Panc1 (cell line): ENCODE results near the gene PAQR4. TPM values are rescaled to one million over a fixed set of nuclear protein-coding genes. Genes with fewer than 3 reads are reported as not detected.
A peak's percentile ranks its signal among the peaks of the same experiment; 100 is the strongest.

Experiments used
- ATAC-seq: fragments of 200-7000 bp; cut with Tn5 transposase; 2 replicates; pipeline ENCODE4 v1.9.1; 2020; ENCODE audit warnings: mild to moderate bottlenecking, moderate library complexity
- BruUV-seq: library from RNA; stranded (reverse); fragments of 400-500 nt; replicated peaks from 2 replicates; lab custom pipeline; 2021; lab: Mats Ljungman, UMichigan
- CTCF ChIA-PET: fragments of 300-600 bp; sonication (Branson Sonifier 250); formaldehyde crosslinking; loops from one replicate; lab custom pipeline; 2022; ENCODE audit warnings: antibody characterized with exemption; lab: Charles Lee
- POLR2A ChIA-PET: fragments of 300-600 bp; sonication (Branson Sonifier 250); formaldehyde crosslinking; loops from one replicate; lab custom pipeline; 2022; ENCODE audit warnings: antibody characterized with exemption; lab: Charles Lee
- DNase-seq: peaks from one replicate; pipeline ENCODE4 v3.0.0-alpha.2; 2010; ENCODE audit warnings: low read depth, low spot score
- H3K27ac ChIP-seq: 2 replicates; pipeline ENCODE4 v1.5.1; 2011; ENCODE audit warnings: mild to moderate bottlenecking, low read length, inconsistent platforms
- H3K27me3 ChIP-seq: fragments of 200-500 bp; sonication (Bioruptor generic); 2 replicates; pipeline ENCODE4 v1.6.0; 2014; ENCODE audit warnings: low read length, inconsistent platforms; ENCODE audit not compliant: control insufficient read depth, insufficient read depth
- H3K36me3 ChIP-seq: fragments of 200-500 bp; sonication (Bioruptor generic); 2 replicates; pipeline ENCODE4 v1.5.1; 2014; ENCODE audit warnings: inconsistent platforms, mild to moderate bottlenecking, low read length, moderate library complexity; ENCODE audit not compliant: control insufficient read depth, insufficient read depth
- H3K4me1 ChIP-seq: 2 replicates; pipeline ENCODE4 v1.5.1; 2011; ENCODE audit warnings: inconsistent platforms, mild to moderate bottlenecking, low read length, moderate library complexity; ENCODE audit not compliant: control insufficient read depth, insufficient read depth
- H3K4me3 ChIP-seq, 2 experiments: 2 replicates each; pipeline ENCODE4 v1.5.1; 2011 to 2012; ENCODE audit warnings: low read depth in 2 of 2, low read length in 2 of 2, mild to moderate bottlenecking in 2 of 2, inconsistent platforms in 1 of 2, moderate library complexity in 1 of 2
- H3K9me3 ChIP-seq: fragments of 200-500 bp; sonication (Bioruptor generic); 2 replicates; pipeline ENCODE4 v1.5.1; 2014; ENCODE audit warnings: low read depth, mild to moderate bottlenecking, inconsistent platforms, low read length, moderate library complexity; ENCODE audit not compliant: control insufficient read depth, insufficient read depth
- POLR2AphosphoS5 ChIP-seq: IDR thresholded peaks from 2 replicates; pipeline ENCODE4 v1.6.1; 2012; ENCODE audit warnings: mild to moderate bottlenecking, low read depth, low read length, moderate library complexity
- SIN3A ChIP-seq: IDR thresholded peaks from 2 replicates; pipeline ENCODE4 v1.6.1; 2012; ENCODE audit warnings: low read depth, mild to moderate bottlenecking, low read length, moderate library complexity, borderline replicate concordance; ENCODE audit not compliant: insufficient read depth
- TCF7L2 ChIP-seq: IDR thresholded peaks from 2 replicates; pipeline ENCODE4 v1.6.1; 2011; ENCODE audit warnings: mild to moderate bottlenecking, low read depth, low read length, inconsistent platforms
- in situ Hi-C: cut with HindIII; loops from 2 replicates; pipeline ENCODE4 v1.10.0; 2016; ENCODE audit warnings: low sequenced_read_pairs, low pct_unique_long_range_greater_than_20kb
- intact Hi-C: fragments of 100-400 bp; cut with micrococcal nuclease; formaldehyde crosslinking; loops from one replicate; pipeline ENCODE4 v1.10.0; 2022; ENCODE audit not compliant: unreplicated experiment
- total RNA-seq: library from RNA; stranded (reverse); gene quantifications from one replicate; pipeline ENCODE4 v1.2.1, GENCODE V29; 2021; ENCODE audit not compliant: unreplicated experiment
- TF ChIP-seq, protein P1 (sequence below): fragments of 450-650 bp; IDR thresholded peaks from 2 replicates; pipeline ENCODE4 v1.5.1; 2017; ENCODE audit warnings: mild to moderate bottlenecking
- TF ChIP-seq, protein P2 (sequence below), 2 experiments: IDR thresholded peaks; 2 replicates each; pipeline ENCODE4 v1.6.1; 2011 to 2012; ENCODE audit warnings: low read depth in 2 of 2, control low read depth in 1 of 2, low read length in 1 of 2, mild to moderate bottlenecking in 1 of 2, moderate library complexity in 1 of 2; ENCODE audit not compliant: insufficient read depth in 1 of 2

The PAQR4 gene
- total RNA-seq, 1 experiment from 2014 or later = 51.8 TPM

DNA sequence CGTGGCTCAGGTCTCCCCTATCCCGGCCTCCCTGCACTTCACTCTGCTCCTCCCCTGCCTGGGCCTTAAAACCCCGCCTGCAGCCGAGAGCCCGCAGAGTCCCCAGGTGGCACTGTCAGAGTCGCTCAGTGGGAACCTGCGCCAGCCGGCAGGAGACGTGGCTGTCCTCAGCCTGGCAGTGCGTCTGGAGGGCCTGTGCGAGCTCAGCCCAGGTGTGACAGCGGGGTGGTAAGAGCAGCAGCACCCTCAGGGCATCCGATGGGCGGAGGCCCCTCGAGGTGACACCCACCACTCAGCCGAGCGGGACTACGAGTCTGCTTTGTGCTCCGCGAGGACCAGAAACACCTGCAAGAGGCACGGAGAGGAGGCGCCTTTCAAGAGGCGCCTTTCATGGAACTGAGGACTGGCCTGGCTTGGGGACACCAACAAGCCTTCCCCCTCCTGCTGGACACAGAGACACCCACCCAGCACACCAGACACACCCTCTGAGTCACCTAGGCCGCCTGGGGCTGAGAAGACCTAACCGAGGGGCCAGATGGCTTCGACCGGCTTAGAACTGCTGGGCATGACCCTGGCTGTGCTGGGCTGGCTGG, 43.8 kb downstream of the PAQR4 start, which contains the start of gene CLDN9:
Gene CLDN9 (plus strand): TSS at position 96 of the 593 bp plus-strand sequence. CDS start 440 bp downstream, at position 536.
- ChIA-PET CTCF (no interaction called here), POLR2A (no interaction called here)
- Histone ChIP-seq H3K4me3 (no peak within 1 kb of the TSS), H3K9me3 (no peaks in the 10 kb centered on the region), H3K4me1 (peaks cover 19% of the 10 kb centered on the region), H3K27me3 (no peaks in the 10 kb centered on the region), H3K36me3 (no peaks in the 10 kb centered on the region), H3K27ac (no peak within 1 kb of the TSS)
- intact Hi-C loops (no loop called here), in situ Hi-C loops (no loop called here)
- BruUV-seq = no TSS peak
- DNase-seq (no peak), ATAC-seq (peak; percentile 47)
- TF ChIP-seq TCF7L2 = no peak
- TF ChIP-seq SIN3A = no peak
- TF ChIP-seq POLR2AphosphoS5 = no peak
- TF ChIP-seq, protein P1, sequence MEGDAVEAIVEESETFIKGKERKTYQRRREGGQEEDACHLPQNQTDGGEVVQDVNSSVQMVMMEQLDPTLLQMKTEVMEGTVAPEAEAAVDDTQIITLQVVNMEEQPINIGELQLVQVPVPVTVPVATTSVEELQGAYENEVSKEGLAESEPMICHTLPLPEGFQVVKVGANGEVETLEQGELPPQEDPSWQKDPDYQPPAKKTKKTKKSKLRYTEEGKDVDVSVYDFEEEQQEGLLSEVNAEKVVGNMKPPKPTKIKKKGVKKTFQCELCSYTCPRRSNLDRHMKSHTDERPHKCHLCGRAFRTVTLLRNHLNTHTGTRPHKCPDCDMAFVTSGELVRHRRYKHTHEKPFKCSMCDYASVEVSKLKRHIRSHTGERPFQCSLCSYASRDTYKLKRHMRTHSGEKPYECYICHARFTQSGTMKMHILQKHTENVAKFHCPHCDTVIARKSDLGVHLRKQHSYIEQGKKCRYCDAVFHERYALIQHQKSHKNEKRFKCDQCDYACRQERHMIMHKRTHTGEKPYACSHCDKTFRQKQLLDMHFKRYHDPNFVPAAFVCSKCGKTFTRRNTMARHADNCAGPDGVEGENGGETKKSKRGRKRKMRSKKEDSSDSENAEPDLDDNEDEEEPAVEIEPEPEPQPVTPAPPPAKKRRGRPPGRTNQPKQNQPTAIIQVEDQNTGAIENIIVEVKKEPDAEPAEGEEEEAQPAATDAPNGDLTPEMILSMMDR = no peak

GRCh38 chr16:3013491-3013951, 44.4 kb downstream of the PAQR4 start:
- H3K27ac ChIP-seq = no peak overlapping the region
- DNase-seq = no peak
- peaks cover 13% of the 10 kb centered on the region for H3K4me1 ChIP-seq
- POLR2A ChIA-PET = no interaction called here
- no peaks in the 10 kb centered on the region for H3K36me3 ChIP-seq
- intact Hi-C loops = no loop called here
- no TSS peak for BruUV-seq
- no peak overlapping the region for H3K4me3 ChIP-seq
- ATAC-seq = peak; percentile 36
- no peaks in the 10 kb centered on the region for H3K27me3 ChIP-seq
- H3K9me3 ChIP-seq = no peaks in the 10 kb centered on the region
- in situ Hi-C loops = no loop called here
- CTCF ChIA-PET = interaction anchor here (0.8 to 1.0 kb wide), 2 partner anchors 9 to 18 kb away, joined by 3 read pairs; no protein-coding TSS in a partner anchor
- TF ChIP-seq TCF7L2 = no peak
- TF ChIP-seq SIN3A = no peak
- TF ChIP-seq, protein P1 = no peak
- TF ChIP-seq, protein P2, sequence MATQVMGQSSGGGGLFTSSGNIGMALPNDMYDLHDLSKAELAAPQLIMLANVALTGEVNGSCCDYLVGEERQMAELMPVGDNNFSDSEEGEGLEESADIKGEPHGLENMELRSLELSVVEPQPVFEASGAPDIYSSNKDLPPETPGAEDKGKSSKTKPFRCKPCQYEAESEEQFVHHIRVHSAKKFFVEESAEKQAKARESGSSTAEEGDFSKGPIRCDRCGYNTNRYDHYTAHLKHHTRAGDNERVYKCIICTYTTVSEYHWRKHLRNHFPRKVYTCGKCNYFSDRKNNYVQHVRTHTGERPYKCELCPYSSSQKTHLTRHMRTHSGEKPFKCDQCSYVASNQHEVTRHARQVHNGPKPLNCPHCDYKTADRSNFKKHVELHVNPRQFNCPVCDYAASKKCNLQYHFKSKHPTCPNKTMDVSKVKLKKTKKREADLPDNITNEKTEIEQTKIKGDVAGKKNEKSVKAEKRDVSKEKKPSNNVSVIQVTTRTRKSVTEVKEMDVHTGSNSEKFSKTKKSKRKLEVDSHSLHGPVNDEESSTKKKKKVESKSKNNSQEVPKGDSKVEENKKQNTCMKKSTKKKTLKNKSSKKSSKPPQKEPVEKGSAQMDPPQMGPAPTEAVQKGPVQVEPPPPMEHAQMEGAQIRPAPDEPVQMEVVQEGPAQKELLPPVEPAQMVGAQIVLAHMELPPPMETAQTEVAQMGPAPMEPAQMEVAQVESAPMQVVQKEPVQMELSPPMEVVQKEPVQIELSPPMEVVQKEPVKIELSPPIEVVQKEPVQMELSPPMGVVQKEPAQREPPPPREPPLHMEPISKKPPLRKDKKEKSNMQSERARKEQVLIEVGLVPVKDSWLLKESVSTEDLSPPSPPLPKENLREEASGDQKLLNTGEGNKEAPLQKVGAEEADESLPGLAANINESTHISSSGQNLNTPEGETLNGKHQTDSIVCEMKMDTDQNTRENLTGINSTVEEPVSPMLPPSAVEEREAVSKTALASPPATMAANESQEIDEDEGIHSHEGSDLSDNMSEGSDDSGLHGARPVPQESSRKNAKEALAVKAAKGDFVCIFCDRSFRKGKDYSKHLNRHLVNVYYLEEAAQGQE (IDR thresholded peaks at IDR 0.05; ENCODE audit: insufficient read depth in 1 of 2, low read depth in 2 of 2, low read length in 1 of 2) = no peak
- TF ChIP-seq POLR2AphosphoS5 = no peak
